SK-N-SH treated with all-trans-retinoic acid at 6 μM for 48 hours (cell line): ENCODE results near the gene MRGPRE.

Experiments
- ARNTL ChIP-seq: fragments of 450-650 bp; formaldehyde crosslinking; IDR thresholded peaks from 2 replicates; pipeline ENCODE4 v1.5.0; 2020; ENCODE audit warnings: low read depth, mild to moderate bottlenecking, moderate library complexity, borderline replicate concordance
- BACH2 ChIP-seq: fragments of 250-450 bp; sonication (Bioruptor Pico); IDR thresholded peaks from 2 replicates; pipeline ENCODE4 v1.9.0; 2021; ENCODE audit warnings: mild to moderate bottlenecking, borderline replicate concordance
- ESRRG ChIP-seq: fragments of 250-450 bp; sonication (Bioruptor Pico); IDR thresholded peaks from 2 replicates; pipeline ENCODE4 v1.6.1; 2021; ENCODE audit warnings: mild to moderate bottlenecking
- GLIS3 ChIP-seq: fragments of 250-450 bp; sonication (Bioruptor Pico); IDR thresholded peaks from 2 replicates; pipeline ENCODE4 v1.5.0; 2020; ENCODE audit warnings: mild to moderate bottlenecking, moderate library complexity
- OSR1 ChIP-seq: fragments of 250-450 bp; sonication (Bioruptor Pico); IDR thresholded peaks from 2 replicates; pipeline ENCODE4 v1.8.0; 2022; ENCODE audit warnings: moderate library complexity, mild to moderate bottlenecking, inconsistent platforms
- PATZ1 ChIP-seq: fragments of 250-450 bp; sonication (Bioruptor Pico); IDR thresholded peaks from 2 replicates; pipeline ENCODE4 v1.8.0; 2020; ENCODE audit warnings: mild to moderate bottlenecking, moderate library complexity, borderline replicate concordance
- POU6F1 ChIP-seq: fragments of 250-450 bp; sonication (Bioruptor Pico); IDR thresholded peaks from 2 replicates; pipeline ENCODE4 v1.8.0; 2021; ENCODE audit warnings: low read depth, mild to moderate bottlenecking, moderate library complexity, borderline replicate concordance
- RARB ChIP-seq: fragments of 250-450 bp; sonication (Bioruptor Pico); IDR thresholded peaks from 2 replicates; pipeline ENCODE4 v1.8.0; 2021; ENCODE audit warnings: mild to moderate bottlenecking, moderate library complexity
- TOX ChIP-seq: fragments of 250-450 bp; sonication (Bioruptor Pico); IDR thresholded peaks from 2 replicates; pipeline ENCODE4 v1.8.0; 2021; ENCODE audit warnings: mild to moderate bottlenecking, moderate library complexity, borderline replicate concordance
- ZFP30 ChIP-seq: fragments of 450-650 bp; formaldehyde crosslinking; IDR thresholded peaks from 2 replicates; pipeline ENCODE4 v1.5.0; 2022; ENCODE audit warnings: mild to moderate bottlenecking, moderate library complexity
- TF ChIP-seq, protein P1 (sequence below): fragments of 250-450 bp; sonication (Bioruptor Pico); IDR thresholded peaks from 2 replicates; pipeline ENCODE4 v1.5.0; 2020; ENCODE audit warnings: mild to moderate bottlenecking, moderate library complexity

GRCh38 chr11:3220101-3220500, 12.1 kb downstream of the MRGPRE start:
- no peak for TF ChIP-seq OSR1 (CRISPR knock-in tag)
- no peak for TF ChIP-seq ESRRG
- TF ChIP-seq, protein P1, sequence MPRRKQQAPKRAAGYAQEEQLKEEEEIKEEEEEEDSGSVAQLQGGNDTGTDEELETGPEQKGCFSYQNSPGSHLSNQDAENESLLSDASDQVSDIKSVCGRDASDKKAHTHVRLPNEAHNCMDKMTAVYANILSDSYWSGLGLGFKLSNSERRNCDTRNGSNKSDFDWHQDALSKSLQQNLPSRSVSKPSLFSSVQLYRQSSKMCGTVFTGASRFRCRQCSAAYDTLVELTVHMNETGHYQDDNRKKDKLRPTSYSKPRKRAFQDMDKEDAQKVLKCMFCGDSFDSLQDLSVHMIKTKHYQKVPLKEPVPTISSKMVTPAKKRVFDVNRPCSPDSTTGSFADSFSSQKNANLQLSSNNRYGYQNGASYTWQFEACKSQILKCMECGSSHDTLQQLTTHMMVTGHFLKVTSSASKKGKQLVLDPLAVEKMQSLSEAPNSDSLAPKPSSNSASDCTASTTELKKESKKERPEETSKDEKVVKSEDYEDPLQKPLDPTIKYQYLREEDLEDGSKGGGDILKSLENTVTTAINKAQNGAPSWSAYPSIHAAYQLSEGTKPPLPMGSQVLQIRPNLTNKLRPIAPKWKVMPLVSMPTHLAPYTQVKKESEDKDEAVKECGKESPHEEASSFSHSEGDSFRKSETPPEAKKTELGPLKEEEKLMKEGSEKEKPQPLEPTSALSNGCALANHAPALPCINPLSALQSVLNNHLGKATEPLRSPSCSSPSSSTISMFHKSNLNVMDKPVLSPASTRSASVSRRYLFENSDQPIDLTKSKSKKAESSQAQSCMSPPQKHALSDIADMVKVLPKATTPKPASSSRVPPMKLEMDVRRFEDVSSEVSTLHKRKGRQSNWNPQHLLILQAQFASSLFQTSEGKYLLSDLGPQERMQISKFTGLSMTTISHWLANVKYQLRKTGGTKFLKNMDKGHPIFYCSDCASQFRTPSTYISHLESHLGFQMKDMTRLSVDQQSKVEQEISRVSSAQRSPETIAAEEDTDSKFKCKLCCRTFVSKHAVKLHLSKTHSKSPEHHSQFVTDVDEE (CRISPR knock-in tag): no peak
- no peak for TF ChIP-seq TOX (CRISPR knock-in tag)
- no peak for TF ChIP-seq PATZ1 (CRISPR knock-in tag)
- TF ChIP-seq GLIS3 (CRISPR knock-in tag): no peak
- no peak for TF ChIP-seq RARB
- TF ChIP-seq BACH2: no peak
- TF ChIP-seq ZFP30 (CRISPR knock-in tag): no peak
- TF ChIP-seq POU6F1: no peak
- TF ChIP-seq ARNTL (CRISPR knock-in tag): no peak
